HG03045 (cell line): ENCODE results near the gene INPP5A.

Experiments used
- ATAC-seq: cut with Tn5 transposase; IDR thresholded peaks from one replicate; pipeline ENCODE4 v1.9.1; 2021; ENCODE audit warnings: mild to moderate bottlenecking, moderate library complexity; ENCODE audit not compliant: unreplicated experiment

INPP5A gene

DNA sequence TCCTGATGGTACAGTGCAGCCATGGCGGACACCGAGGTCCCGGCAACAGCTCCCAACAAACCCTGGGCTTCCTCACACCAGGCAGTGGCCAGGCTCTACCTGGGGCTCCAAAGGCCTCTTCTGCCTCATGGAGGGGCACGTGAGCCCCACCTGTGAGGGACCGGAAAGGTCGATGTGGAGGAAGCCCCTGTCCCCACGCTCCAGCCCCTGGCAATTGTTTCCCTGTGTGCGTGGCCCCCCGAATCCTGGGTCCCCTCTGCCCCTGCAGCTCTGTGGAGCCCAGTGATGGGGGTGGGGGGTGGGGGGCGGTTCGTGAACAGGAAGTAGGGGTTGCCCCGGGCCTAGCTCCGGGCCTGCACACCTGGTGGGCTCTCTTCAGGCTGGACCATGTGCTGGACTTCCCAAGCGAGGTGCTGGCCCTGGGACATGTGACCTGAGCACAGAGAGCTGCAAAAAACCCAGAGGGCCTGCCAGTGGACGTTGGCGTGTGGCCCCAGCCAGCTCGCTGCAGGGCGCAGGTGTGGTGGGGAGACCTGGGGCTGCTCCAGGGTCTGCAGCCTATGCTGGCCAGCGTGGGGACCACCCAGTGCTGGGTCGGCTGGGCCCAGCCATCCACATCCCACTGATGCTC, 72.6 kb downstream of the INPP5A start:
- no peak for ATAC-seq

DNA sequence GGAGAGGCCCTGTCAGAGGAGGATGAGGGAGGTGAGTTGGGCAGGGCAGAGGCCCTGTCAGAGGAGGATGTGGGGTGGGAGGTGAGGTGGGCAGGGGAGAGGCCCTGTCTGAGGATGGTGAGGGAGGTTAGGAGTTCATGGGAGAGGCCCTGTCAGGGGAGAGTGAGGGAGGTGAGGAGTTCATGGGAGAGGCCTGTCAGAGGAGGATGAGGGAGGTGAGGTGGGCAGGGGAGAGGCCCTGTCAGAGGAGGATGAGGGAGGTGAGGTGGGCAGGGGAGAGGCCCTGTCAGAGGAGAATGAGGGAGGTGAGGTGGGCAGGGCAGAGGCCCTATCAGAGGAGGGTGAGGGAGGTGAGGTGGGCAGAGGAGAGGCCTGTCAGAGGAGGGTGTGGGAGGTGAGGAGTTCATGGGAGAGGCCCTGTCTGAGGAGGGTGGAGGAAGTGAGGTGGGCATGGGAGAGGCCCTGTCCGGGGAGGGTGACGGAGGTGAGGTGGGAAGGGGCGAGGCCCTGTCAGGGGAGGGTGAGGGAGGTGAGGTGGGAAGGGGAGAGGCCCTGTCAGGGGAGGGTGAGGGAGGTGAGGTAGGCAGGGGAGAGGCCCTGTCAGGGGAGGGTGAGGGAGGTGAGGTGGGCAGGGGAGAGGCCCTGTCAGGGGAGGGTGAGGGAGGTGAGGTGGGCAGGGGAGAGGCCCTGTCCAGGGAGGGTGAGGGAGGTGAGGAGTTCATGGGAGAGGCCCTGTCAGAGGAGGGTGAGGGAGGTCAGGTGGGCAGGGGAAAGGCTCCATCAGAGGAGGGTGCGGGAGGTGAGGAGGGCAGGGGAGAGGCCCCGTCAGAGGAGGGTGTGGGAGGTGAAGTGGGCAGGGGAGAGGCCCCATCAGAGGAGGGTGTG, 73.7 kb downstream of the INPP5A start:
- no peak for ATAC-seq

DNA sequence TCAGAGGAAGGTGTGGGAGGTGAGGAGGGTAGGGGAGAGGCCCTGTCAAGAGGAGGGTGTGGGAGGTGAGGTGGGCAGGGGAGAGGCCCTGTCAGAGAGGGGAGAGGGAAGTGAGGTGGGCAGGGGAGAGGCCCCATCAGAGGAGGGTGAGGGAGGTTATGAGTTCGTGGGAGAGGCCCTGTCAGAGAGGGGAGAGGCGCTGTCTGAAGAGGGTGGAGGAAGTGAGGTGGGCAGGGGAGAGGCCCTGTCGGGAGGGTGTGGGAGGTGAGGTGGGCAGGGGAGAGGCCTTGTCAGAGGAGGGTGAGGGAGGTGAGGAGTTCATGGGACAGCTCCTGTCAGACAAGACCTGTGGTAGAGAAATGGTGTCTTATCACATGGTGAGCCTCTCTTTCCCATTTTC, 74.4 kb downstream of the INPP5A start:
- ATAC-seq: no peak

DNA sequence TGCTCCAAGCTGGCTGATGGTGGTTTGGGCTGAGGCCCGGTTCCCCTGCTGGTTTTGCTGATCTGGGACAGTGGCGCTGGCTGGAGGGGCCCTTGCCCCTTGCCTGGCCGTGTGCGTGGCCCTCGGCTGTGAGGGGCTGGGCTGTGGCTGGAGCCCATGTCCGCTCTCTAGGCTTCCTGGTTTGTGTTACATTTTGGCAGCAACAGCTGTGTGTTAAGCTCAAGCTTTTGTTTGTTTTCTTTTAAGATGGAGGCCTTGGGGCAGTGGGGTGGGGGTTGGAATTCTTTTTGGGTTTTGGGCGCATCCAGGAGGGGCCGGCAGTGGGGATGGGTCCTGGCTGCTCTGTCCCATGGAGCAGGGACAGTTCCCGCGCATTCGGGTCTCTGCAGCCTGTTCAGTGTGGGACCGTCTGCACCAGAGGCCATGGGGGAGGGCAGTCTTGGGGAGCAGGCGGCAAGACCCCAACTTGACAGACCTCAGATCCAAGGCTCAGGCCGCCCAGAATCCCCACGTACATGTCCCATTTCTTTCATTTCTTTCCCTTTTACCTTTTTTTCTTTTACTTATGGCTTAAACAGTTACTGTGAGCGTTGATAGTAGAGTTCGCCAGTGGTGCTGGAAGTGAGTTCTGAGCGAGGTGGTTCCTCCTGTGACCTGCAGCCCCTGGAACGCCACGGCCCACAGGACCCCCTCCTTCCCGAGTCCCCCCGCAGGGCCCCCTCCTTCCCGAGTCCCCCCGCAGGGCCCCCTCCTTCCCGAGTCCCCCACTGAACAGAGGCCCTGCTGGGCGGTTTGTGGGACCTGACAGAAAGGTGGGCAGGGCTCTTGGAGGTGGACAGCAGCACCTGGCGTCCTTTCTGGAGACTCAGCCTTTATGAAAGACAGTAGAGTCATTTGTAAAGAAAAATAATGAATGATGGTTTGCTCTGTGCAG, 75.3 kb downstream of the INPP5A start:
- no peak for ATAC-seq

DNA sequence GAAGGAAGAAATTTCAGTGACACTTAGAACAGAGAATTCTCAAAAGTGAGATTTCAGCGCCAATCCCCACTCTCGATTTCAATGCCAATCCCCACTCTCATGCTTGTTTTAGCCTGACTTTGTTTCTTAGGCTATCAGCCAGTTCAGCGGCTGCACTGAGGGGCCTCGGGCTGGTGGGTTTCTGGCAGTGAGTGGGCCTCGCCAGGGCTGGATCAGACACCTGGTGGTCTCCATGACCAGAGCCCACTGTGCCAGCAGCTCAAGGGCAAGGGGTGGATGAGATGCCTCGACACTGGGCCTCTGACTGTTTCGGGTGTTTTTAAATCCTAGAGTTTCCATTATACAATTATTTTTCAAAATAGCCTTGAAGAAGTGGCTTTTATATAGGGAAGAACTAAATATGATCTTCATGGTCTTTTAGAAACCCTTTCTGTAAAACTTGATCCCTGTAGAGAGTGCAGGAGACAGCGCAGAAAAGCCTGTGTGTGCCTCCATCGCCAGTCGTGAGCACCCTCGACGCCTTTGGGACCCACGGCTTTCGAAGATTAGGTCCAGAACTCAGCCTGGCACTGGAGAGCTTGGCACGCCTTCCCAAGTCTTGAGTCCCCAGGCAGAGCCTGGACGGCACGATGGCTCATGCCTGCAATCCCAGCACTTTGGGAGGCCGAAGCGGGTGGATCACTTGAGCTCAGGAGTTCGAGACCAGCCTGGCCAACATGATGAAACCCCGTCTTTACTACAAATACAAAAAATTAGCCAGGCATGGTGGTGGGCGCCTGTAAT, 76.2 kb downstream of the INPP5A start:
- ATAC-seq: no peak

DNA sequence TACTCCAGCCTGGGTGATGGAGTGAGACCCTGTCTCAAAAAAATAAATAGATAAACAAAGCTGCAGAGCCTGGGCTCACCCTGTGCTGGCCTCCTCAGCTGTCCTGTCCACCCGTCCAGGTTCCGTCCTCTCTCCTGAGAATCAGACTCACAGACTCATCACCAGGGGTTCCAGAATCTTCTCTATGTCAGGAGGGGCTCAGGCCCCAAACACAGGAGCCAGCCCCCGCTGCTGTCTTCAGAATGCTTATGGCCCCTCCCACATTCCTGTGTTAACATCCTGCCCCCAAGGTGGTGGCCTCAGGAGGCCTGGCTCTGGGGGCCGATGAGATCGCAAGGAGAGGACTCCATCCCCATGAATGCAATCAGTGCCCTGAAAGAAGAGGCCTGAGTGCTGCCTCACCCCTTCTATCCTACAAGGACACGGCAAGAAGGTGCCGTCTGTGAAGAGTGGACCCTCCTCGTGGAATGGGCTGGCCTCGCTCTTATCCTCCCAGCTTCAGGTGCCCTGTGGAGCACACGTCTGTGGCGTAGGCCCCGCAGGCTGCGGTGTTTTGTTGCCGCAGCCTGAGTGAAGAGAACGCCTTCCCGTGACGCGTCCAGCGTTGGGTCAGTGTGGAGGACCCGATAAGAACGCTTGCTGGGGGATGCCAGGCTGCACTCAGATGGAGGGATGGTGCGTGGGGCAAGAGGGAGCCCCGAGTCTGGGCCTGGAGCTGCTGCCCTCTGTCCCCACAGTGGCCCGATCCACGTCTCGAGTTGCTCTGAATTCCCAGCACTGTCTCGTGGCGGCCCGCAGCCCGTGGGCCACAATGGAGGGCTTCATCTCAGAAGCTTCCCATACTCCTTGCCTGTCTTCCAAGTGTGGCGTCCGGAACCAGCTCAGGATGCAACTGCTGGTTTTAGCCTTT, 77.1 kb downstream of the INPP5A start:
- no peak for ATAC-seq

DNA sequence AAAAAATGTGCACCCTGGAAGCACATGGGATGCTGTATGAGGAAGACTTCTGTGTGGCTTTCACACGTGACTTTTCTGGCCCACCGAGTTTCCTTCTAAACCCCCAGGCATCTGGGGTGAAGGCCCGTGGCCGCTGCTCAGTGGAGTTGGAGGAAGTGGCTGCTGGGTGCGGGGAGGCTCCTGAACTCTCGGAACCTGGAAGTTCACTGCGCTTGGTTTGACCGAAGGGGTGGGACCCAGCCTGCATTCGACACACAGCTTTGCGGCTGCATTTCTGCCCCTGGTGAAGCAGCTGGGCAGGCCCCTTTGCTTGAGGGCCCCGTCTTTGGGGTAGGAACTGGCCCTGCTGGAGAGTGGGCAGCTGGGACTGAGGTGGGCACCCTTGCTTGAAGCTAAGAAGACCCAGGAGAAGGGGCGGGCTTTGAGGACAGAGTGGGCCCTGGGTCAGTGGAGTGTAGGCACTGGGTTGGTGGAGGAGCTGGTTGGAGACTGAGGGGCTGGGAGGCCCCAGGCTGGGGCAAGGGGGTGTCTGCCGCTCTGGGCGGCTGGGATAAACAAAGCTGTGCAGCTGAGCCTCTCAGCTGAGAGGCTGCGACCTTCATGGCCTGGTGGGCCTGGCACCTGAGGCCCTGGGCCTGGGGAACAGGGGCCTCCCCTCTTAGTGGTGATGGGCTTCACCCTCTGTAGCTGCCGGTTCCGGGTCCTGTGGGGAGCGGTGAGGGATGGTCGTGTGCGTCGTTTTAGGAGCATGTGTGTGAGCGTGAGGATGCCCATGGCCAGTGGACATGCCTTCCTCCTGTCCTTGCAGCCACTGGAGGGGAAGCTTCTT, 78.0 kb downstream of the INPP5A start:
- ATAC-seq: no peak

DNA sequence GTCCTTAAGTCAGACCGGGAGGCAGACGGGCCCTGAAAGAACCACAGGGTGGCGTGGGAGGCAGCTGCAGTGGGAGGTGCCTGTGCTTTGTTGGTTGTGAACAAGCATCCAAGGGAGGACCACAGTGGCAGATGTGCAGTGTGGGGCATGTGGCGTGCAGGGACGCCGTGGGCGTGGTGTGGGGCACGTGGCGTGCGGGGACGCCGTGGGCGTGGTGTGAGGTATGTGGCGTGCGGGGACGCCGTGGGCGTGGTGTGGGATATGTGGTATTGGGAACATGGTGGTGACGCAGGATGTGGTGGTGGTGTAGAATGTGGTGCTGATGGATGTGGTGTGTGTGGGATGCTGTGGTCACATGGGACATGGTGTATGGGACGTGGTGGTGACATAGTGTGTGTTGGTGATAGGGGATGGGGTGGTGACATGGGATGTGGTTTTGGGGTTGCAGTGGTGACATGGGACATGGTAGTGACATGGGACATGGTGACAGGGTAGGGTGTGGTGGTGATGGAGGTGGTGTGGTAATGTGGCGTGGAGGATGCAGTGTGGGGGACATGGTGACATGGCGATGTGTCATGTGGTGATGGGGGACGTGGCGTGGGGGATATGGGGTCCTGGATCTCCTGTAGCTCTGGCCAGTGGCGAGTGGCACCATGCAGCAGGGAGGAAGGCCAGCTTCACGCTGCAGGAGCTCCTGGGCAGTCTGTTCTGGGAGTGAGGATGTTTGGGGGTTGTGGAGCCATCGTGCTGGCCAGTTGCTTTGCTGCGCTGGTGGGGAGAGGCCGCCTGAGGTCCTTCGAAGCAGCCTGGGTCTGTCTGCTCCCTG, 78.8 kb downstream of the INPP5A start:
- no peak for ATAC-seq

DNA sequence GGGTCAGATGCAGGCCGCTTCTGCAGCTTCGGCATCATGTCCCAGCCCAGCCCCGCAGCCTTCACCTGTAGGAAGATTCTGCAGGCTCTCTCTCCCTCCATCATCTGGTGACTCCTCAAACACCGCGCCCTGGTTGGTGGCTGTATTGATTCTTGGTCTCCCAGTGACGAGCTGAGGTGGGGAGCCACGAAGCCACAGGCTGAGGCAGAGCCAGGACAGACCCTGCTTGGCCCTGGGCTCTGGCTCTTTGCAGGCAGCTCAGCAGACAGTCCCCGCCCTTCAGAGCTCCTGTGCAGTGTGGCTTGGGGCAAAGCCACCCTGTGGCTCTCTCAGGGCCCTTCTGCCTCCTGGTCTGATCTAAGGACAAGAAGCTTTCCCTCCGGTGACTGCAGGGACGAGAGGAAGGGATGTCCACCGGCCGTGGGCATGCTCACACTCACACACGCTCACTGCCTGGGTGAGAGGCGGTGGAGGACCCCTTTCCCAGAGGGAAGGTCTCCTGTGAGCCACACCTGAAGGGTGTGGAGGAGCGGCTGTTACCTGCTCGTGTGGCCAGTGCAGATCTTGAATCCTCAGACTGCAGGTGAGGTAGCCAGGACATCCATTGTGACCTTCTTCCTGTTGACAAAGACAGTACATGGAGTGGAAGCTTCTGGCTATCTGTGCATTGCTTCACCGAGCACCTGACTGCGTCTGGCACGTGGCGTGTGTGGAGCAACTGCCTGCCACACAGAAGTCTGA, 79.6 kb downstream of the INPP5A start:
- no peak for ATAC-seq

DNA sequence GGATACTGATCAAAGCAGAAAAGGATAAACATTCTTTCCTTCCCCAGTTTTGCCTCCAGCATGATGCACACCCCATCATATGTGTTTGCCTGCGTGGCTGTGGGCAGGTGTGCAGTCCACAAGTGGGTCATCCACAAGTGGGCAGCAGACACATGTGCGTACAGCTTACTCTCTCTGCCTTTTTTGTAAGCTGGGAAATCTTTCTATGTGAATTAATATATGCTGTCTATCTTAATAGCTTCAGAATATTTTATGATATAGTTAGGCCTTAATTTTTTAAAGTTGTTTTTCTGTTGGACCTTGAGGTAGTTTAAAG, 80.1 kb downstream of the INPP5A start:
- ATAC-seq: no peak

DNA sequence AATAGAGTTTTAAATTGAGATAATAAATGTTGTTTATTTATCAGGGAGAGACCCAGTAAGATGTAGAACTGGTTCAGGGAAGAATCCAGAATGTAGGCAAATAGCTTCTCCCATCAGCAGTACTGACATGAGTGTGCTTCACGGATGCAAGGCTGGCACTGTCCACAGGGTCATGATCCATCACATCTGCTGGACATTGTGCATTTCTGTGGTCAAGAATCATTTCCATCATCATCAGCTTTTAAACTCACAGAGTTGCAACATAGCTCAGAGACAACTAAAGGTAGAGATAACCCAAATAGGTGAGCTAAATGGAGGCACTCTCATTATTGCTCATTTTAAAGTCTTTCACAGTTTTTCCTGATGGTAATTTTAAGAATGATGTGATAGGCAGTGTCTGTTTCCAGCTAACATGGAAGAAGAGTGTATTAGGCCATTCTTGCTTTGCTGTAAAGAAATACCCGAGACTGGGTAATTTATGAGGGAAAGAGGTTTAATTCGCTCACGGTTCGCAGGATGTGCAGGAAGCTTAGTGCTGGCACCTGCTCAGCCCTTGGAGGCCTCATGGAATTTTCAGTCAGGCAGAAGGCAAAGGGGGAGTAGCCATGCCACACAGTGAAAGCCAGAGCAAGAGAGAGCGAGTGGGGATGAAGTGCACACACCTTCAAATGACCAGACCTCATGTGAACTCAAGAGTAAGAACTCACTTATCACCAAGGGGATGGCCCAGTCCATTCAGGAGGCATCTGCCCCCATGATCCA, 80.8 kb downstream of the INPP5A start:
- no peak for ATAC-seq

DNA sequence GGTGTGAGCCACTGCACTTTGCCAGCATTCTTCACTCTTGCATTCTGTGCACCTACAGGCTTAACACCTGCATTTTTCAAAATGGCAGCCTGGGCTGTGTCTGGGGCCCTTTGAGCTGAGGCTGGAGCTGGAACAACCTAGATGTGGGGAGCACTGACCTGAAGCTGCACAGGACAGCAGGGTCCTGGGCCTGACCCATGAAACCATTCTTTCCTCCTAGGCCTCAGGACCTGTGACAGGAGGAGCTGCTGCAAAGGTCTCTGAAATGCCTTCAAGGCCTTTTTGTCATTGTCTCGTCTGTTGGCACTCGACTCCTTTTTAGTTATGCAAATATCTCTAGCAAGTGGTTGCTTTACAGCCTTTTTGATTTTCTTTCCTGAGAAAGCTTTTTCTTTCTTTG, 82.3 kb downstream of the INPP5A start:
- no peak for ATAC-seq

DNA sequence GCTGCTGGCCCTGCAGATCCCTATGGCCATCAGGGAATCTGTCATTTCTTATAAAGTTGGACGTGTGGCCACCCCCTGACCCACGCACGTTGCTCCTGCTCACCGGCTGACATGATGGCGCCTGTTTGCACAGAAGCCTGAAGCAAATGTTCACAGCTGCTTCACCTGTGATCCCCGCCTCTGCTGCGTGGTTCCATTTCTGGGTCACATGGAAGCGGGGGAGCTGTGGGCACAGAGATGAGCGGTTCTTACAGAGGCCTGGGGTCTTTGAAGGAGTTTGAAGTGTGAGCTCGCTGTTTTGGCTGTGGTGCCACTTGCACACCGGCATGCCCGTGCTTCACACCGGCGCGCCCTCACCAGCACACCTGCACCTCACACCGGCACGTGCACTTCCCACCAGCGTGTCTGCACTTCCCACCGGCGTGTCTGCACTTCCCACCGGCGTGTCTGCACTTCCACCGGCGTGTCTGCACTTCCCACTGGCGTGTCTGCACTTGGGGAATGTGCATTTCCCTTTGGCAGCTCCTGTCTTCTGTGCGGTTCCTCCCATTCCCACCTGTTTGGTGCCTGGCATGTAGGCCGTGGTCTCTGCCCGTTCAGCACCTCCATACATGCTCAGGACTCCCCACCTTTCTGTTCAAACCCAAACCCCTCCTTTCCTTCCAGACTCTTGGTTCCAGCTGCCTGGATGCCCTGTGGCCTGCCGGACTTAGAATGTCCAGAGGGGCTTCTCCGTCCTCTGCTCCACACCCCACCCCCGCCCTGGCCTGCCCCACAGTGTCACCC, 86.7 kb downstream of the INPP5A start:
- no peak for ATAC-seq

DNA sequence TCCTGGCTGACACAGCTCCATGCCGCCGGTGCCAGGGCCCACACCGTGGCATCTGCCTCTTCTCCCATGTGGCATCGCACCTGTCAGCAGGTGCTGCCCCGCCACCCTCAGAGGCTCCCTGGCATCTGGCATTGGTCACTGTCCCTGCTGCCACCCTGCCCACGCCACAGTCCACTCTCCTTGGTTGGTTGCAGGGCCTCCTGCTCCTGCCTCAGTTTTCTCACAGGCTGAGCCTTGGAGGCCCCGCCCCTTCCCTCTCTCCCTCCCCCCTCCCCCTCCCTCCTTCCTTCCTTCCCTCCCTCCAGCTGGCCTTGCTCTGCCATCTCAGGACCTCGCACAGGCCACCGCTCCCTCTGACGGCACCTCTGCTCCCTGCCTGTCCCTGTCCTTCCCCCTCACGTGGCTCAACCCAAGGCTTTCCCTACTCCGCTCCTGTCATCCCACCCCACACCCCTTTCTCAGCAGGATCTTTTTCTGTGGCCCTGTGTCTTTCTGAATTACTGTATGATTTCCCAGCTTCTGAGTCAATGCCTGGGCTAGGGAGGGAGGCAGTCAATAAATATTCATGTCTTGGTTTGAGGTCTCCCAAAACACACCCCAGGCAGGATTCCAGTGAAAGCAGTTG, 87.4 kb downstream of the INPP5A start:
- no peak for ATAC-seq

DNA sequence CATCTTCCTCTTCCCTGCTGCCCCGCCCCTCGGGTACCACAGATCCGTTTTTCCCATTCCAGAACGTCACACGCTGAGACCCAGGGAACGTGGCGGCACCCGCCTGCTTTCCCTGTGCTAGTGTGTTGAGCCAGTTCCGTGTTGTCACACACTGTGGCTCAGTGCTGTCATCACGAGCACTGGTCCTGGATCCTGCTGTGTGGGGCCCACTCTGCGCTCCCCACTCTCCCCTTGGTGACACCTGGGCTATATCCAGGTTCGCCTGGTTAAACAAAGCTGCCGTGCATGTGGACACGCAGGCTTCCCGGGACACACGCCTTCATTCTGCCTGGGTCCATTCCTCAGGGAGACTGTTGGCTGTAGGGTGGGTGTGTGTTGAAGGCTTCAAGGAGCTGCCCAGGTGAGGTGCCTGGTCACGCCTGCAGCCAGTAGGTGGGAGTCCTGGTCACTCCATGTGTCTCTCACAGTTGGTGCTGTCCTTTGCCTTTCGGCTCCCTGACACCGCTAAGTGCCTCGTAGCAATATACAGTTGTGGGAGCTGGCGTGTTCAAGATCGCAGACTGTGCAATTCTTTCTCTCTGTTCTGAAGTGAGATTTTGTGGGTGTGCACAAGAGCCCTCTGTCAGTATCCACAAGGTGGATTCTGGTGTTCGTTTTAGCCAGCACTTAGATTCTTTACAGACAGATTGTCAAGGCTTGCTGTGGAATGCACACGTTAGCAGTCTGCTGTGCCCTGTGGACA, 88.6 kb downstream of the INPP5A start:
- no peak for ATAC-seq
